HuH-7.5 (cell line): ENCODE measurements around the gene RCC1.
"Not testable (repeated sequence)": the region's sequence is repeated elsewhere in the genome, so short reads cannot be mapped to it uniquely, and the experiment has no call there.

Experiments used
- DNase-seq: peaks from one replicate; pipeline ENCODE4 v3.0.0; 2011; ENCODE audit warnings: low spot score

RCC1 gene

DNA sequence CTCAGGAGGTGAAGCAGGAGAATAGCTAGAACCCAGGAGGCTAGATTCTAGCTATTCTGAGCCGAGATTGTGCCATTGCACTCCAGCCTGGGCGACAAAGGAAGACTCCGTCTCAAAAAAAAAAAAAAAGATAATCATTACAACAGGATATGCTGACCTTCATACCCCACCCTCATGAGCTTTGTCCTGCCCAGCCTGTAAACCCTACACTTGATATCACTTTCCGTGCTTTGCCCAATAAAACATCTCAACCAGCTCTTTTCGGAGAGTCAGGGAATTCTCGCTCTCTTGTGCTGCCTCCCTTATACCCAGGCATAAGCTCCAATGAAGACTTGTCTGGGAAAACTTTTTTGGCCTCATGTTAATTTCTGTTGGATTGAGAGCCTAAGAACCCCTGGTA, 45.5 kb downstream of the RCC1 start:
- DNase-seq, result no peak

DNA sequence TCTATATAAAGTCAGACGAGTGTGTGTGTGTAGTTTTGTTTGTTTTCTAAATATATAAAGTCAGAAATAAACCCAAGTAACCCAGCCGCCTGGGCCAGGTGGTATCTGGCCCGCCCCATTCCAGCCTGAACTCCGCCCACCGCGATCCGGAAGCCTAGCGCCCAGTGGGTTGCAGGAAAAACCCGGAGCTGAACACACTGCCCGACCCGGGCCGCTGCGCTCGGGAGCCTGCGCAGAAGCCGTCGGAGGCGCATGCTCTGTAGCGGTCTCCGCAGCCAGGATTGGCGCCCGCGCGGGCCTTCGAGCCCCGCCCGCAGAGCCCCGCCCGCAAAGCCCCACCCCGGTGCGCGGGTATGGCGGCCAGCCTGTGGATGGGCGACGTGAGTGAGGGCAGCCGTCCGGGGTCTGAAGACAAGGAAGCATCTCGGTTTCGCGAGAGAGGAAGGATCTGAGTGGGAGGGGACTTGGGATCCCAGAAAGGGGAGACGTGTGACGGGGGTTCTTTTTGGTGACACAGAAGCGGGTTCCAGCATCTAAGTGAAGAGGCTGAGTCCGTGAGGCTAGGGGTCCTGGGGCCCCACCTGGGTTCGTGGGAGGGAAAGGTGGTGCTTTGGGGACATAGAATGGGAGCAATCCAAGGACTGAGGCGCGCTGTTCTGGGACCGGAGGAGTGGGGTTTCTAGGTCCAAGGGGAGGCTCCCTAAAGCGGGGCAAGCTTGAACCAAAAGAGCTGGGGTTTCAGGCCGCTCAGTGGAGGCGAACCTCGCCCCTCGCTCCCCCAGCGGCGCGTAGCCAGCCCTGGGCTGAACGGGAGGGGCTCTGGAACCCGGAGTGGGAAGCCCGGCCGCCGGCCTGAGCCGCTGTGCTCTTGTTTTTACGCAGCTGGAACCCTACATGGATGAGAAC, 47.2 kb downstream of the RCC1 start, which contains the start of gene TRNAU1AP:
TSS of gene TRNAU1AP (plus strand) at position 328 of the 906 bp plus-strand sequence. CDS start at position 354, 26 bp downstream.
- peak; percentile 83 for DNase-seq

DNA sequence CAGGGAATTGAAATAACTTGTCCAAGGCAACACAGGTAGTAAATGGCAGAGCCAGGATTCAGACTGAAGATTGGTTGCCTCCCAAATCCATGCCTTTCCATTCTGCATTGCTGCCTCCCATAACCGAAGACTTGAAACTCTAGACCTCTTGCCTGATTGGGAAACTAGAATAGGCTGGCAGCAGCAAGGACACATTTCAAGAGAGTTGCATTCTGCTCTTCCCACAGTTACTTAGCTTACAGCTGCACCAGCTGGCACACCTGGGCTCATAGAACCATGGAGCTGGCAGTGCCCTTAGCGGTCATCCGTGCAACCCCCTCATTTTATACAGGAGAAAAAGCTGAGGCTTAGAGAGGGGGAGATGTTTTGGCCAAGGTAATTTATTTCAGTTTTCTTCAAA, 55.0 kb downstream of the RCC1 start:
- DNase-seq, result no peak

DNA sequence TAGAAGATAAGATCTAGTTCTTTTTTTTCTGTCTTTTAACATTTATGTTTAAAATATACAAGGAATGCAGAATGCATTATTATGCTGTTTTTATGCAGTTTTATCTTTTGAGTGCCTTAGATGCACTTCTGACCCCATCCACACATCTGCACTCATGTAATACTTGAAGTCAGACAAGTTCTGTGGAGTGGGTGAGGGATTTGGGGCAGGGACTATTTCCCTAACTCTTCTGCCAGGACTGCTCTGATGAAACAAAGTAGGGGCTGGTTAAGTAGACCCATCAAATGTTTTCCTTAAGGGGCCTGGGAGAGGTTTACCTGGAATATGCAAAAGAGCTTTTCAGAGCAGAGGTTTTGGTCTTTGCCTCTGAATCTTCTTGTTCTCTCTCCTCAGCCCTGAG, 58.5 kb downstream of the RCC1 start:
- no peak for DNase-seq

DNA sequence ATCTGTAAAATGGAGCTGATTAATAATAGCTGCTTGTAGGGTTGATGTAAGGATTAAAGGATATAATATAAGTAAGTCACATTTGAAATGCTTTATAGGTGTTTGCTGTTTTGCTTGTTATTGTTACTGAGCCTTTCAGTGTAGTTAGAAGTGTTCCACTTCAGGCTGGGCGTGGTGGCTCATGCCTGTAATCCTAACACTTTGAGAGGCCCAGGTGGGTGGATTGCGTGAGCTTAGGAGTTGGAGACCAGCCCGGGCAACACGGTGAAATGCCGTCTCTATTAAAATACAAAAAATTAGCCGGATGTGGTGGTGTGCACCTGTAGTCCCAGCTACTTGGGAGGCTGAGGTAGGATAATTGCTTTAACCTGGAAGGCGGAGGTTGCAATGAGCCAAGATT, 59.2 kb downstream of the RCC1 start:
- no peak for DNase-seq

DNA sequence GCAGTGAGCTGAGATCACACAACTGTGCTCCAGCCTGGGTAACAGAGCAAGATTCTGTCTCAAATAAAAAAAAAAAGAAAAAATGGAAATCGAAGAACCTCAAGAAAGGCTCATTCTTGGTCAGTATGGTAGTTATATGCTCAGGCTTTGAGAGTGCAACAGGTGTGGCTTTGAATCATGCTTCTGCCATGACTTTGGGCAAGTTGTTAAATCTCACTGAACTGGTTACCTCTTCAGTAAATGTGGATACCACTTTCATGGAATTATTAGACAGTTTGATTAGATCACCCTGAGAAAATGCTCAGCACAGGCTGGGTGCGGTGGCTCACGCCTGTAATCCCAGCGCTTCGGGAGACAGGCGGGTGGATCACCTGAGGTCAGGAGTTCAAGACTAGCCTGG, 59.9 kb downstream of the RCC1 start:
- DNase-seq, result no peak

DNA sequence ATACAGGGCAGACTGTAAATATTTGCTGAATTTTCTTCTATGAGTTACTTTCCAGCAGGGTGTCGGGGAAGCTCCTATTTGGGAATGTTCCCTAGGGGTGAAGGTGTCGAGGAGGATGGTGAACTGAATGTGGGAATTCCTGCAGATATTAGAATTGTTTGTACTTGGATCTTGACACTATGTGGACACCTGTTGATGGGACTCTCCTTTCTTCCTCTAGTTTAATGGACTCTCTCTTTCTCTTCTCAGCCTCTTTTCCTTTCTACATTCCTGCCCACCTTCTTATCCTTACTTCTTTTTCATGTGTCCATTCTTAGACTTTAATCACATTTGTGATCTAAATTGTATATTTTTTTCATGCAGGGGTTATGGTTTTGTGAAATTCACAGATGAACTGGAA, 61.1 kb downstream of the RCC1 start:
- no peak for DNase-seq

DNA sequence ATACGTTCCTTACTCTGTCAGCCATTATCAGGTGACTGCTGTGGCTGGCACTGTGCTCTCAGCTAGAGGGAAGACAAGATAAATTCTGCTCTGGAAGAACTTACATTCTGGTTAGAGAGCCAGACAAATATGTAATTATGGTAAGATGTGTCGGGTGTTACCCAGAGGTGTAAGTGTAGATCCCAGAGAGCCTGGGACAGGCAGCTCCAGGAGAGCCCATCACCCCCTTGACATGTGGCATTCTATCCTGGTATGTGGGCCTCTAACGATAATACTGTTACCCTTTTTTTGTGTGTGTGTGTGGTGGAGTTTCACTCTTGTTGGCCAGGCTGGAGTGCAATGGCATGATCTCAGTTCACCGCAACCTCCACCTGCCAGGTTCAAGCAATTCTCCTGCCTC, 66.1 kb downstream of the RCC1 start:
- no peak for DNase-seq

DNA sequence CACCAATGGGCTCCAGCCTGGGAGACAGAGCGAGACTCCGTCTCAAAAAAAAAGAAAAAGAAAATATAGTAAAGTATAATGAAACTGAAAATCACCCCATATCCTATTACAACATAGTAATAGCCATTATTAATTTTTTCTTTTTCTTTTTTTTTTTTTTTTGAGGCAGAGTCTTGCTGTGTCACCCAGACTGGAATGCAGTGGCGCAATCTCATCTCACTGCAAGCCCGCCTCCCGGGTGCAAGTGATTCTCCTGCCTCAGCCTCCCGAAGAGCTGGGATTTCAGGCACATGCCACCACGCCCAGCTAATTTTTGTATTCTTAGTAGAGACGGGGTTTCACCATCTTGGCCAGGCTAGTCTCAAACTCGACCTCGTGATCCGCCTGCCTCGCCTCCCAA, 67.0 kb downstream of the RCC1 start:
- not testable (repeated sequence) for DNase-seq

DNA sequence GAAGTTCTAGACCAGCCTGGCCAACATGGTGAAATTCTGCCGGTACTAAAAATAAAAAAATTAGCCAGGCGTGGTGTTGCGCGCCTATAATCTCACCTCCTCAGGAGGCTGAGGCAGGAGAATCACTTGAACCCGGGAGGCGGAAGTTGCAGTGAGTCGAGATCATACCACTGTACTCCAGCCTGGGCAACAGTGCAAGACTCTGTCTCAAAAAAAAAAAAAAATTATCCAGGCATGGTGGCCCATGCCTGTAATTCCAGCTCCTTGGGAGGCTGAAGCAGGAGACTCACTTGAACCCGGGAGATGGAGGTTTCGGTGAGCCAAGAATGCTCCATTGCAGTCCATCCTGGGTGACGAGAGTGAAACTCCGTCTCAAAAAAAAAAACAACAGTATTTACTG, 67.7 kb downstream of the RCC1 start:
- DNase-seq, result no peak

DNA sequence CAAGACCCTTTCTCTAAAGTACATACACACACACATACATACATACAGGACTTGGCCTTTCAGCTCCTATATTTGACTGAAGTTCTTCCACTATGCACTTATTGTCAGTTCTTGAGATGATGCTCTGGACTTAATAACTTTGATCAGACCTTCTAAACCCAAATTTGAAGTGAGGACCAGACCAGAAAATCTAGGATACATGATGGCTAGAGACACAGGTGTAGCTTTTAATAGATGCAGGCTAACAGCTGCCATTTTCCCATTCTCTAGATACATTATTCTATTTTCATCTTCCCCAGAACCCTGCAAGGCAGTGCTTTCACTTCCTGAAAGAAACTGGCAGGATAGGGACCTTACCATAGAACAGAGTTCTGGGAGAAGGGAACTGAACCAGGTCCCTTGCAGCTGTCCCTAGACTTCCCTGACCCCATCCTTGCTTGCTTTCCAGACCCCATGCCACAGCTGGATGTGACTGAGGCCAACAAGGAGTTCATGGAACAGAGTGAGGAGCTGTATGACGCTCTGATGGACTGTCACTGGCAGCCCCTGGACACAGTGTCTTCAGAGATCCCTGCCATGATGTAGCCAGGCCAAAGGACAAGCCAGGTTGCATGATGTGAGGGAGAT, 71.3 kb downstream of the RCC1 start:
- no peak for DNase-seq

DNA sequence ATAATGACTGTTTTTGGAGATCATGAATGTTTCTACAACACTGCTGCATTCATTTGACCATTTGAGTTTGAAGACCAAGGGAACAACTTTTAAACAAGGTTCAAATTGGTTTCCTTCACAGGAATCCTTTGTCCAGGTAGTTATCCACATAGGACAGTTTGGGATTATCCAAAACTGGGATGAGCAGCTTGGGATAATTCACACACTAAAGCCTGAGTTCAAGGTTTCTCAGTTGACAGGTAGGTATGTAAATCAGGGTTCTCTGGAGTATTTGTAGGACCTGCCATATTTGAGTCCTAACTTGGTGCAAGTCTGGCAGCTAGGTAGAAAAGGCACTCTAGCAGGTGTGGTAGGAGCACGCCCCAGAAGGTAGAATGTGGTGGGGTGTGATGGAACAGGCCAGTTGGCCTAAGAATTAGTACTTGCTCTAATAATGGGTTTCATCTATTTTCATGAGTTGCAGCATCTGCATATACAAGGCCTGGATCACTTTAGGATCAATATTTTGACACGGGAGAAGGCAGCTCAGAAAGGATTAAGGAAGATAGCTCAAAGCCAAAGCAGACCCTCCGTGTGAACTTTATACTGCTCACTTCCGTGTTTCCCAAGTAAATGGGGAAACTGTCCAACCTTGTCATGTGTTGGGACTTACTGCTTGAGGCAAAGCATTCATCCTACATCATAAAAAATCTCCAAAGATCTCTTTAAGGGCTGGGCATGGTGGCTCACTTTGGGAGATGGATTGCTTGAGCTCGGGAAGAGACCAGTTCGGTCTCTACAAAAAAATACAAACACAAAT, 72.1 kb downstream of the RCC1 start:
- DNase-seq, result no peak

DNA sequence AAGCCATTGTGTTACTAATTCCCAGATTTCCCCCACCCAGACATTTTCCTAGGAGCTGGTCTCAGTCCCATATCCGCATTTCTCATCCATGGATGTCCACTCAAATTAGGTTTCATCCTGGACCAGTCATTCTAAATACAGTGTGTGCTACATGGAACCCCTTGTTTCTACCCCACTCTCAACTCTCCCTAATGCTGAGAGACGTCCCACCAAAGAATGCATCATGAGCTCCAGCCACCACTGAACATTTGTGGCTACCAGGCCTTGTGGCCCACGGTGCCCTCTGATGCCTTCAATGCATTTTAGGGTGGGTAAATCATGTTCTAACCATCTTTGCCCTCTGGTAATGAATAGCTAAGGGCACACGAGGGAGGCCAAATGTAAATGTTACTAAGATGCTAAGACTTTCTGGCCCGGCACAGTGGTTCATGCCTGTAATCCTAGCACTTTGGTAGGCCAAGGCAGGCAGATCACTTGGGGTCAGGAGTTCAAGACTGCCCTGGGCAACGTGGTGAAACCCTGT, 72.9 kb downstream of the RCC1 start:
- DNase-seq, result no peak

DNA sequence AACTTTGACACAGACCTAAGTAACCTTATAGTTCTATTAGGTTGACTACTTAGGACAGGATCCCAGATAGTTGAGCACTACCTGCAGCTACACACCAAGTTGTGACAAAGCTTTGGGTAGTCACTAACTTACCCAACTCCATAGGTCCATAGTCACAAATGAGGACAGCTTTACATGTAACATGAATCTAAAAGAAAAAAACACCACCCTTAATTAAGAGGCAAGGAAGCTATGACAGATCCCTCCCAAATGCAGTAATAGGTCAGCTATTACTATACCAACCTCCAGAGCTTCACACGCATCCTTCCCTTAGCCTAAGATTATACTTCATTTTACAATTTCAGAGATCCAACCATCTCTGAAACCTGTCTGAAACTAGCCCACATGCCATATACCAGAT, 73.6 kb downstream of the RCC1 start:
- DNase-seq, result no peak

DNA sequence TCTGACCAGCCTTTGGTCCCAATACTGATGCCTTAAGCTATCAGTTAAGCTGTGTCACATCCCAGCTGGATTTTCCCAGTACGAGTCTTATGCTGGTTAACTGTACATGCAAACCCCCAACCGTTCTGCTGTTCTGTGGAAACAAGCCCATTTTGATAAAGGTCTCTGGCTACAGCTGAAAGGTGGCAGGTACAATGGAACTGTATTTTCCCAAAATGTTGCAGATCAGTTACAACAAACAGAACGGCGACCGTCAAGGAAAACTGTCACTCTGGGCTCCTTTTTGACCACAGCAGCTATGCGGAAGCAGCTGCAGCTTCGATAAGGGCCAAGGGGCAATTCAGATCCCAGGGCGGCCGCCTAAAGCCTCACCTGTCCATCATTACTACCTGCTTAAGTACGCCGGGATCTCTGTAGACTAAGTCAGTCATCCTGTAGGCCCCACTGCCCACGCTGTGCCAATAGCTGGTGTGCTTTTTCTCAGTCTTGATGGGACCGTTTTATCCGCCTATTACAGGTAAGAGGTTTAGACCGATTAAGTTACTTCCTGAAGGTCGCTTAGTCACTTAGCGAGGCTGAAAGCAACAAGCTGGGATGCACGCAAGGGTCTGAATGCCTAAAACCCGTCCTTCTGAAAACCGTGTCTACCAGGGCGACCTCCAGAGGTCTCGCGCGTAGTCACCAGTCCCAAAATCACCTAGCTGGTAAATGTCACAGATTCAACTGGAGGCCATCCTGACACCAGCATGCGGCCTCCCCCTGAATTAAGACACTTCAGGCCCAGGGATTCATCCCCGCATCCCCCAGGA, 75.1 kb downstream of the RCC1 start:
- DNase-seq, result peak; percentile 38

DNA sequence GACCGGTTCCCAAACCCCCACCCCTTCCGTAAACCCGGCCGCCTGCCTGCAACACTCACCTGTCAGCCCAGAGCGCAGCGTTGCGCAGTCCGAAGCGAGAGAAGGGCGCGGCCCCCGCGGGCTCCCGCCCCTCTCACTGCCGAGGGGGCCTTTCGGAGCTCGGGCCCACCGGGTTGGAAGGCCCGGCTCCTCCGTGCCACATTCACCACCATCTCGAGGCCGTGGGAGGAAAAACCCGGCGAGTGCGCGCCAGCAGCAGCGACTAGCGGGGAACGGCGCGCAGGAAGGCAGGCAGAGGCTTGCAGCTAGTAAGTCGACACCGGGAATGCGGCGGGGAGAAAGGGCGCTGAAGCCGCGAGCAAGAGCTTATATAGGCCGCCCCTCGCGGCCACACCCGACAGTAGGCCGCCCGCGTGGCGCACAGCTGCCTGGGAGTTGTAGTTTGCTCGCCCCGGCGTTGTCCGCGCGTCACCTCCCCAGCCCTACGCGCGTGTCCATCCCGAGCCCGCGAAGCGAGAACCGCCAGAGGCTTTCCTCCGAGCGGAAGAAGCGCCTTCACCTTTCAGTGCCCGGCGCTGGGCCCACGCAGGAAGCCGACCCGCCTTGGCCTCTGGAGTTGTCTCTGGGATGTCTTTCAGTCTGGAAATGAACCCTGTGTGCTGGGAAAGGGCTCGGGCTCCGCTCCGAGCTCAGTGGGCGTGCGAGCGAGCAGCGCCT, 75.8 kb downstream of the RCC1 start:
- peak; percentile 91 for DNase-seq

DNA sequence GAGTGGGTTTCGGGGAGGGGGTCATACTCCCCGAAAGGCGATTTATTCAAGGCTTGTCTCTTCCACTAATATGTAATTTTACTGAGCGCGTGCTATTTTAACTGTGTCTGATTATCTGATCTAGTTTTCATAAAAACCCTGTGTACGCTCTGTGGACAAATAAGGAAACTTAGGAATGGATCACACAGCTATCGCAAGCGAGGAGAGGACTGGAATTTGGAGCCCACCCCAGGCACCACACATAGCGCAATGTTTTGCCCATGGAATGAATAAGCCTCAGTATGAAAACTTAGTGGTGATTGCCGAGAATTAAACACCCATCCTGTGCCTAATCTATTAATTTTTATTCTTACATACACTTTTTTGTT, 76.4 kb downstream of the RCC1 start:
- peak; percentile 42 for DNase-seq

DNA sequence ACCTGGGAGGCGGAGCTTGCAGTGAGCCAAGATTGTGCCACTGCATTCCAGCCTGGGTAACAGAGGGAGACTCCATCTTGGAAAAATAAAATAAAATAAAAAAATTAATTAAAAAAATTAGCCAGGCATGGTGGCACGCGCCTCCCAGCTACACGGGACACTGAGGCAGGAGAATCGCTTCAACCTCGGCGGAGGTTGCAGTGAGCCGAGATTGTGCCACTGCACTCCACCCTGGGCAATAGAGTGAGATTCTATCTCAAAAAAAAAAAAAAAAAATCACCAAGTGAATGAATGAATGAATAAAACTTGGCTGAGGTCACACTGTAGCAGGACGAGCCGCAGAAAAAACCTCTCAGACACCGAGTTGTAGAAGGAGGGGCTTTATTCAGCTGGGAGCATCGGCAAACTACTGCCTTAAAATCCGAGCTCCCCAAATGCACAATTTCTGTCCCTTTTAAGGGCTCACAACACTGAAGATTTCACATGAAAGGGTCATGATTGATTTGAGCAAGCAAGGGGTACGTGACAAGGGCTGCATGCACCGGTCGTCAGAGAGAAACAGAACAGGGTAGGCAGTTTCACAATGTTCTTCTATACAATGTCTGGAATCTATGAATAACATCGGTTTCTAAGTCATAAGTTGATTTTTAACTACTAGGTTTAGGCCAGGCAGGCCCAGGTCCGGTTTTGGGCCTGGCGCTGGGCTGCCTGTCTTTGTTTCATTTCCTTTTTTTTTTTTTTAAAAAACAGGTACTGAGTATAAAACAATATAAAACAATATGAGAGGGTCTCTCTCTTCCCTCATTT, 80.9 kb downstream of the RCC1 start:
- not testable (repeated sequence) for DNase-seq
